RWPE2 (cell line): ENCODE measurements around the gene SFXN4.
"Not testable (repeated sequence)": the region's sequence is repeated elsewhere in the genome, so short reads cannot be mapped to it uniquely, and the experiment has no call there.

Source experiments
- ATAC-seq: fragments of 200-7000 bp; cut with Tn5 transposase; 3 replicates; pipeline ENCODE4 v1.9.1; 2021; ENCODE audit warnings: low read depth
- DNase-seq: peaks from one replicate; pipeline ENCODE4 v3.0.0-alpha.2; 2020; ENCODE audit warnings: low spot score
- H3K27ac ChIP-seq: fragments of 450-650 bp; 2 replicates; pipeline ENCODE4 v1.5.1; 2017; ENCODE audit warnings: mild to moderate bottlenecking; ENCODE audit not compliant: poor library complexity, severe bottlenecking
- H3K27me3 ChIP-seq: fragments of 250-450 bp; sonication (Bioruptor Pico); 2 replicates; pipeline ENCODE4 v1.5.1; 2021; ENCODE audit warnings: mild to moderate bottlenecking, moderate library complexity; ENCODE audit not compliant: insufficient read depth, poor library complexity, severe bottlenecking
- H3K36me3 ChIP-seq: fragments of 250-450 bp; sonication (Bioruptor Pico); 2 replicates; pipeline ENCODE4 v1.5.1; 2020; ENCODE audit warnings: low read depth, mild to moderate bottlenecking, moderate library complexity
- H3K4me1 ChIP-seq: fragments of 250-450 bp; sonication (Bioruptor Pico); 2 replicates; pipeline ENCODE4 v1.5.1; 2021; ENCODE audit warnings: mild to moderate bottlenecking, moderate library complexity; ENCODE audit not compliant: insufficient read depth, poor library complexity, severe bottlenecking
- H3K4me3 ChIP-seq: fragments of 250-450 bp; sonication (Bioruptor Pico); 2 replicates; pipeline ENCODE4 v1.5.1; 2021; ENCODE audit warnings: mild to moderate bottlenecking, moderate library complexity; ENCODE audit not compliant: severe bottlenecking
- H3K9me3 ChIP-seq: fragments of 250-450 bp; sonication (Bioruptor Pico); 2 replicates; pipeline ENCODE4 v1.5.1; 2021; ENCODE audit warnings: mild to moderate bottlenecking, moderate library complexity; ENCODE audit not compliant: severe bottlenecking
- CTCF ChIP-seq: fragments of 450-650 bp; IDR thresholded peaks from one replicate; pipeline ENCODE4 v1.5.1; 2017; ENCODE audit warnings: mild to moderate bottlenecking, moderate library complexity; ENCODE audit not compliant: poor library complexity, severe bottlenecking

Gene SFXN4

GRCh38 chr10:119113751-119114732 lies 51.5 kb downstream of the SFXN4 start:
- H3K36me3 ChIP-seq = peaks cover 71% of the 10 kb centered on the region
- DNase-seq = peak; percentile 65
- H3K27ac ChIP-seq = peak overlapping the region; percentile 80
- TF ChIP-seq CTCF = no peak
- peaks cover 21% of the 10 kb centered on the region for H3K4me1 ChIP-seq
- ATAC-seq = peak; percentile 98
- no peaks in the 10 kb centered on the region for H3K9me3 ChIP-seq
- H3K4me3 ChIP-seq = no peak overlapping the region
- no peaks in the 10 kb centered on the region for H3K27me3 ChIP-seq

GRCh38 chr10:119112056-119112455 lies 53.5 kb downstream of the SFXN4 start:
- H3K4me1 ChIP-seq = peaks cover 21% of the 10 kb centered on the region
- ATAC-seq = no peak
- DNase-seq = no peak
- no peak overlapping the region for H3K4me3 ChIP-seq
- no peak for TF ChIP-seq CTCF
- peak overlapping the region; percentile 80 for H3K27ac ChIP-seq
- peaks cover 67% of the 10 kb centered on the region for H3K36me3 ChIP-seq
- H3K9me3 ChIP-seq = no peaks in the 10 kb centered on the region
- no peaks in the 10 kb centered on the region for H3K27me3 ChIP-seq

GRCh38 chr10:119107771-119108170 lies 57.7 kb downstream of the SFXN4 start:
- not testable (repeated sequence) for H3K9me3 ChIP-seq, DNase-seq, ATAC-seq, H3K4me3 ChIP-seq, H3K27ac ChIP-seq, H3K27me3 ChIP-seq, H3K4me1 ChIP-seq
- peaks cover 56% of the 10 kb centered on the region for H3K36me3 ChIP-seq

GRCh38 chr10:119107106-119107505 lies 58.4 kb downstream of the SFXN4 start:
- not testable (repeated sequence) for ATAC-seq, H3K9me3 ChIP-seq, H3K27me3 ChIP-seq, H3K4me3 ChIP-seq, DNase-seq, H3K4me1 ChIP-seq, H3K27ac ChIP-seq
- peaks cover 51% of the 10 kb centered on the region for H3K36me3 ChIP-seq

- ATAC-seq, H3K27me3 ChIP-seq, H3K27ac ChIP-seq, DNase-seq, H3K4me3 ChIP-seq, H3K9me3 ChIP-seq, H3K4me1 ChIP-seq: not testable (repeated sequence)
- peaks cover 42% of the 10 kb centered on the region for H3K36me3 ChIP-seq
These were observed 59.6 kb downstream of the SFXN4 start for GRCh38 chr10:119105899-119106298.

- DNase-seq (no peak), ATAC-seq (no peak)
- peak overlapping the region; percentile 90 for H3K4me3 ChIP-seq
- H3K4me1 ChIP-seq = peaks cover 15% of the 10 kb centered on the region
- peak overlapping the region; percentile 57 for H3K27ac ChIP-seq
- peaks cover 35% of the 10 kb centered on the region for H3K36me3 ChIP-seq
- no peak for TF ChIP-seq CTCF
- no peaks in the 10 kb centered on the region for H3K9me3 ChIP-seq
- no peaks in the 10 kb centered on the region for H3K27me3 ChIP-seq
These were observed 60.4 kb downstream of the SFXN4 start for GRCh38 chr10:119105155-119105554.
